Kidney epithelial cell (primary cell): ENCODE measurements around the gene ELP6. TPM values are rescaled to one million over a fixed set of nuclear protein-coding genes. Genes with fewer than 3 reads are reported as not detected.
"Not testable (repeated sequence)": the region's sequence is repeated elsewhere in the genome, so short reads cannot be mapped to it uniquely, and the experiment has no call there.

Experiments
- DNase-seq: peaks from one replicate; pipeline ENCODE4 v3.0.0-alpha.2; 2010; ENCODE audit warnings: low read depth
- H3K27me3 ChIP-seq: 2 replicates; pipeline ENCODE4 v1.6.0; 2011; ENCODE audit warnings: low read length; ENCODE audit not compliant: control insufficient read depth, insufficient read depth
- H3K36me3 ChIP-seq: 2 replicates; pipeline ENCODE4 v1.5.1; 2011; ENCODE audit warnings: low read length; ENCODE audit not compliant: control insufficient read depth, insufficient read depth
- H3K4me3 ChIP-seq: 2 replicates; pipeline ENCODE4 v1.5.1; 2011; ENCODE audit warnings: low read depth, mild to moderate bottlenecking, control low read depth, low read length
- CTCF ChIP-seq: IDR thresholded peaks from 2 replicates; pipeline ENCODE4 v1.5.1; 2011; ENCODE audit warnings: mild to moderate bottlenecking, moderate library complexity, low read length, control low read depth, inconsistent platforms; ENCODE audit not compliant: insufficient read depth, poor library complexity, severe bottlenecking
- total RNA-seq: library from RNA; depleted of rRNA; stranded (reverse); fragments of >200 nt; gene quantifications from 2 replicates; pipeline ENCODE4 v1.2.3, GENCODE V29; 2015

Gene ELP6
- total RNA-seq, 1 donor from 2014 or later: 29.5 TPM

GRCh38 chr3:47469616-47470015, 43.9 kb downstream of the ELP6 start:
- Histone ChIP-seq H3K4me3 (no peak overlapping the region), H3K27me3 (no peaks in the 10 kb centered on the region), H3K36me3 (no peaks in the 10 kb centered on the region)
- TF ChIP-seq CTCF: no peak
- DNase-seq: no peak

GRCh38 chr3:47468315-47468714, 45.2 kb downstream of the ELP6 start:
- not testable (repeated sequence) for H3K36me3 ChIP-seq, H3K27me3 ChIP-seq, DNase-seq, H3K4me3 ChIP-seq

GRCh38 chr3:47464588-47464987, 48.9 kb downstream of the ELP6 start:
- no peak for DNase-seq
- Histone ChIP-seq H3K36me3 (no peaks in the 10 kb centered on the region), H3K27me3 (no peaks in the 10 kb centered on the region), H3K4me3 (no peak overlapping the region)
- TF ChIP-seq CTCF: no peak

DNA sequence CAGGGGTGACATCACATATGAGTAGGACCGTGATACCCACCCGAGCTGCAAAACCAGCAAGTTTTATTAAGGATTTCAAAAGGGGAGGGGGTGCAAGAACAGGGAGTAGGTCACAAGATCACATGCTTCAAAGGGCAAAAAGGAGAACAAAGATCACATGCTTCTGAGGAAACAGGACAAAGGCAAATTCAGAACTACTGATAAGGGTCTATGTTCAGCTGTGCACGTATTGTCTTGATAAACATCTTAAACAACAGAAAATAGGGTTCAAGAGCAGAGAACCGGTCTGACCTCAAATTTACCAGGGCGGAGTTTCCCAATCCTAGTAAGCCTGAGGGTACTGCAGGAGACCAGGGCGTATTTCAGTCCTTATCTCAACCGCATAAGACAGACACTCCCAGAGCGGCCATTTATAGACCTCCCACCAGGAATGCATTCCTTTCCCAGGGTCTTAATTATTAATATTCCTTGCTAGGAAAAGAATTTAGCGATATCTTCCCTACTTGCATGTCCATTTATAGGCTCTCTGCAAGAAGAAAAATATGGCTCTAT, 53.9 kb downstream of the ELP6 start:
- H3K27me3 ChIP-seq, H3K36me3 ChIP-seq, DNase-seq, H3K4me3 ChIP-seq: not testable (repeated sequence)

DNA sequence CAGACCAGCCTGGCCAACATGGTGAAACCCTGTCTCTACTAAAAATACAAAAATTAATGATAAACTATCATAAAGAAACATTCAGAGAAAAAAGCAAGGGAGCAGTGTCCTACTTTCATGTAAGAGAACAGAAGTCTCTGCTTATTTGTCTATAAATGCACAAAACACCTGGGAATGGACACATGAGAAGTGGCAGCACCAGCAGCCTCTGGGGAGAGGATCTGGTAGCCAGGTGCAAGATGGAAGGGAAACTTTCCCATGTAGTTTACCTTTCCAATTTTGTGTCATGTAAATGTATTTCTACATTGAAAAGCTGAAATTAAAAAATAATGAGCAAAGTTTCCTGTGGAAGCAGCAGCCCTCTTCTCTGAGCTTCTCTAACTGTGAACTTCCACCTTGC, 56.5 kb downstream of the ELP6 start:
- H3K4me3 ChIP-seq: no peak overlapping the region
- no peak for DNase-seq
- no peaks in the 10 kb centered on the region for H3K27me3 ChIP-seq
- no peak for TF ChIP-seq CTCF
- no peaks in the 10 kb centered on the region for H3K36me3 ChIP-seq

- Histone ChIP-seq H3K4me3 (no peak overlapping the region), H3K36me3 (no peaks in the 10 kb centered on the region), H3K27me3 (no peaks in the 10 kb centered on the region)
- TF ChIP-seq CTCF: no peak
- DNase-seq: no peak
Measured at GRCh38 chr3:47455806-47456452, 57.6 kb downstream of the ELP6 start.
